HepG2 (cell line): ENCODE data around the gene PLSCR4. TPM values are rescaled to one million over a fixed set of nuclear protein-coding genes. Genes with fewer than 3 reads are reported as not detected.

Experiments used
- BORCS8-MEF2B ChIP-seq: sonication (generic); formaldehyde crosslinking; IDR thresholded peaks from 2 replicates; pipeline ENCODE4 v1.8.0; 2022; ENCODE audit warnings: mild to moderate bottlenecking, missing genetic modification reagents
- EEA1 ChIP-seq: sonication (generic); formaldehyde crosslinking; IDR thresholded peaks from 2 replicates; pipeline ENCODE4 v1.5.1; 2020; ENCODE audit warnings: mild to moderate bottlenecking, missing genetic modification reagents, borderline replicate concordance
- SKI ChIP-seq: fragments of 450-650 bp; IDR thresholded peaks from one replicate; pipeline ENCODE4 v1.6.1; 2018; ENCODE audit warnings: mild to moderate bottlenecking; ENCODE audit not compliant: partially characterized antibody
- ZKSCAN1 ChIP-seq: fragments of 150-350 bp; IDR thresholded peaks from 2 replicates; pipeline ENCODE4 v1.6.1; 2014; ENCODE audit warnings: low read length
- polyA plus RNA-seq, 8 experiments: library from polyadenylated mRNA; depleted of rRNA in 3 of 8; stranded (reverse) in 7 of 8; unstranded in 1 of 8; fragments of >200 nt; fragmentation: Illumina TruSeq in 4 of 8; extraction: Trizol in 4 of 8; gene quantifications; 2 replicates each; pipeline versions ENCODE4 v1.2.1 to v1.2.3, GENCODE V29; 2011 to 2016; ENCODE audit warnings: low read depth in 4 of 8, missing spikeins in 1 of 8, mixed read lengths in 1 of 8; ENCODE audit not compliant: insufficient read depth in 1 of 8
- total RNA-seq, 5 experiments: library from RNA; depleted of rRNA; stranded (reverse); fragments of >200 nt; fragmentation: Illumina TruSeq; extraction: Trizol; gene quantifications; 2 replicates each; pipeline ENCODE4 v1.2.3, GENCODE V29; 2016; ENCODE audit warnings: low read depth in 1 of 5
- TF ChIP-seq, protein P1 (sequence below): sonication (generic); formaldehyde crosslinking; IDR thresholded peaks from one replicate; pipeline ENCODE4 v1.5.1; 2020; ENCODE audit warnings: mild to moderate bottlenecking, missing genetic modification reagents; ENCODE audit errors: not compliant biosample characterization
- TF ChIP-seq, protein P2 (sequence below): sonication (generic); formaldehyde crosslinking; IDR thresholded peaks from 2 replicates; pipeline ENCODE4 v1.8.0; 2022; ENCODE audit warnings: missing genetic modification reagents, mild to moderate bottlenecking, inconsistent platforms, borderline replicate concordance

Gene PLSCR4
- total and polyA plus RNA-seq, 2 of the 13 experiments (the other 11 are each of a cell fraction or from before 2014, with no cell fraction given) = 1.5 to 59.0 TPM

DNA sequence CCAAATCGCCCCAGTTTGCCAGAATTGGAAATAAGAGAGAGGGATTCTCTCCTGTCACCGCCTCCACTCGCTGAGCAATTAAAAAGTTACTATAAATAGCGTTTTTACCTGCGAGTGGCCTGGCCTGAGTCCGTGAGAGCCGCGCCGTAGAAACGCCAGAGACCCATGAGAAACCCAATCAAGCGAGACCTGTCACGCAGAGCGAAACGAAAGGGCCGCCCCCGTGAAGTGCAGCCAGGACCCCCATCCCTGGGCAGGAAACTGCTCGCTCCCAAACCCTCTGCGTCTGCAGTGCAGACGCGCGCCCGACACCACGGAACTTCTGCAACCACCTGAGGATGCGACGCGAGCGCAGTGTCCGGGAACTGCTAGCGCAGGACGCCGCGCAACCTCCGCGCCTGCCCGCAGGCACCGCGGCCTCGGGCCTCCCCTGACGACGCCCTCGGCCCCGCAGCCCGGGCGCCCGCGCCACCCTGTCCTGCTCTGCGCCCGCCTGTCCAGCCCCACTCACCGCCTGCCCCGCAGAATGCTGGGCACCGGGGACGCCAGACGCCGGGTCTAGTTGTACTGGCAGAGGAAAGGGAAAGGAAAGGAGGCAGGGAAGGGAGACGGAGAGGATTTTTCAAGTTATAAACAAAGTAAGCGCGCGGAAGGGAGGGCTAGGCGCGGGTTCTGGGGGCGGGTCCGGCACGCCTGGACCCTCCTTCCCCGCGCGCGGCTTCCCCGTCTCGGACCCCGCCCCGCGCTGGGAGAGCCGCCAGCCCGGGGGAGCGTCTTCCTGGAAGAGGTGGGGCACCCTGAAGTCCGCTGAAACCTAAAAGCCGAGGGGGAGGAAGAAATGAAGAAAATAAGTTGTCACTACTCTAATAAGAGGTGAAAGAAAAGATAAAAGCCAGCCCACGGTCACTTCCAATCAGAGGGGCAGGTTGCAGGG is at the start of gene PLSCR4 (continued):
- TF ChIP-seq, protein P1, sequence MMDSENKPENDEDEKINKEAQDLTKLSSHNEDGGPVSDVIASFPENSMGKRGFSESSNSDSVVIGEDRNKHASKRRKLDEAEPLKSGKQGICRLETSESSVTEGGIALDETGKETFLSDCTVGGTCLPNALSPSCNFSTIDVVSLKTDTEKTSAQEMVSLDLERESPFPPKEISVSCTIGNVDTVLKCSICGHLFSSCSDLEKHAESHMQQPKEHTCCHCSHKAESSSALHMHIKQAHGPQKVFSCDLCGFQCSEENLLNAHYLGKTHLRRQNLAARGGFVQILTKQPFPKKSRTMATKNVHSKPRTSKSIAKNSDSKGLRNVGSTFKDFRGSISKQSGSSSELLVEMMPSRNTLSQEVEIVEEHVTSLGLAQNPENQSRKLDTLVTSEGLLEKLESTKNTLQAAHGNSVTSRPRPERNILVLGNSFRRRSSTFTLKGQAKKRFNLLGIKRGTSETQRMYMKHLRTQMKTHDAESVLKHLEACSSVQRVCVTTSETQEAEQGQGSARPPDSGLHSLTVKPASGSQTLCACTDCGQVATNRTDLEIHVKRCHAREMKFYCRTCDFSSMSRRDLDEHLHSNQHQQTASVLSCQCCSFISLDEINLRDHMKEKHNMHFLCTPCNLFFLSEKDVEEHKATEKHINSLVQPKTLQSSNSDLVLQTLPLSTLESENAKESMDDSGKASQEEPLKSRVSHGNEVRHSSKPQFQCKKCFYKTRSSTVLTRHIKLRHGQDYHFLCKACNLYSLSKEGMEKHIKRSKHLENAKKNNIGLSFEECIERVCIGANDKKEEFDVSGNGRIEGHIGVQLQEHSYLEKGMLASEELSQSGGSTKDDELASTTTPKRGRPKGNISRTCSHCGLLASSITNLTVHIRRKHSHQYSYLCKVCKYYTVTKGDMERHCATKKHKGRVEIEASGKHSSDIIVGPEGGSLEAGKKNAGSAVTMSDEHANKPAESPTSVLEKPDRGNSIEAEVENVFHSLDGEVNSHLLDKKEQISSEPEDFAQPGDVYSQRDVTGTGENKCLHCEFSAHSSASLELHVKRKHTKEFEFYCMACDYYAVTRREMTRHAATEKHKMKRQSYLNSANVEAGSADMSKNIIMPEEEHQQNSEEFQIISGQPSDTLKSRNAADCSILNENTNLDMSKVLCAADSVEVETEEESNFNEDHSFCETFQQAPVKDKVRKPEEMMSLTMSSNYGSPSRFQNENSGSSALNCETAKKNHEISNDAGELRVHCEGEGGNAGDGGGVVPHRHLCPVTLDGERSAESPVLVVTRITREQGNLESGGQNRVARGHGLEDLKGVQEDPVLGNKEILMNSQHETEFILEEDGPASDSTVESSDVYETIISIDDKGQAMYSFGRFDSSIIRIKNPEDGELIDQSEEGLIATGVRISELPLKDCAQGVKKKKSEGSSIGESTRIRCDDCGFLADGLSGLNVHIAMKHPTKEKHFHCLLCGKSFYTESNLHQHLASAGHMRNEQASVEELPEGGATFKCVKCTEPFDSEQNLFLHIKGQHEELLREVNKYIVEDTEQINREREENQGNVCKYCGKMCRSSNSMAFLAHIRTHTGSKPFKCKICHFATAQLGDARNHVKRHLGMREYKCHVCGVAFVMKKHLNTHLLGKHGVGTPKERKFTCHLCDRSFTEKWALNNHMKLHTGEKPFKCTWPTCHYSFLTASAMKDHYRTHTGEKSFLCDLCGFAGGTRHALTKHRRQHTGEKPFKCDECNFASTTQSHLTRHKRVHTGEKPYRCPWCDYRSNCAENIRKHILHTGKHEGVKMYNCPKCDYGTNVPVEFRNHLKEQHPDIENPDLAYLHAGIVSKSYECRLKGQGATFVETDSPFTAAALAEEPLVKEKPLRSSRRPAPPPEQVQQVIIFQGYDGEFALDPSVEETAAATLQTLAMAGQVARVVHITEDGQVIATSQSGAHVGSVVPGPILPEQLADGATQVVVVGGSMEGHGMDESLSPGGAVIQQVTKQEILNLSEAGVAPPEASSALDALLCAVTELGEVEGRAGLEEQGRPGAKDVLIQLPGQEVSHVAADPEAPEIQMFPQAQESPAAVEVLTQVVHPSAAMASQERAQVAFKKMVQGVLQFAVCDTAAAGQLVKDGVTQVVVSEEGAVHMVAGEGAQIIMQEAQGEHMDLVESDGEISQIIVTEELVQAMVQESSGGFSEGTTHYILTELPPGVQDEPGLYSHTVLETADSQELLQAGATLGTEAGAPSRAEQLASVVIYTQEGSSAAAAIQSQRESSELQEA (CRISPR knock-in tag) = no peak
- TF ChIP-seq BORCS8-MEF2B (CRISPR knock-in tag) = 0 out of 2 replicates have a peak, but pooled peaks have one; percentile 29
- TF ChIP-seq, protein P2, sequence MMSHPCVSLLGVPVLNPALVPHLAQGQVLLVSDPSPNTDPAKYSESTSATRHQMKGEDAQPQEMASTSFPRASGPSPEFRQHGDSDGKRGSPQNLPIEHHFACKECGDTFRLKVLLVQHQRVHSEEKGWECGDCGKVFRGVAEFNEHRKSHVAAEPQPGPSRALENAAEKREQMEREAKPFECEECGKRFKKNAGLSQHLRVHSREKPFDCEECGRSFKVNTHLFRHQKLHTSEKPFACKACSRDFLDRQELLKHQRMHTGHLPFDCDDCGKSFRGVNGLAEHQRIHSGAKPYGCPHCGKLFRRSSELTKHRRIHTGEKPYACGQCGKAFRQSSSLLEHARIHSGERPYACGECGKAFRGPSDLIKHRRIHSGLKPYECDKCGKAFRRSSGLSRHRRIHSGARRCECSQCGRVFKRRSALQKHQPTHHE (CRISPR knock-in tag) = 0 out of 2 replicates have a peak, but pooled peaks have one; percentile 23
- TF ChIP-seq EEA1 (CRISPR knock-in tag) = no peak
- TF ChIP-seq ZKSCAN1 = no peak
- TF ChIP-seq SKI = no peak
- TF ChIP-seq, all 625 proteins: peak for 56
